A549 treated with ZK216348 at 1 μM for 4 hours (cell line): ENCODE data around the gene C21orf58. TPM values are rescaled to one million over a fixed set of nuclear protein-coding genes. Genes with fewer than 3 reads are reported as not detected.

Experiments
- total RNA-seq: library from RNA; stranded (reverse); fragments of 200-300 nt; extraction: Qiagen RNA extraction; gene quantifications from 5 replicates; pipeline ENCODE4 v1.2.3, GENCODE V29; 2022; ENCODE audit warnings: low read depth

The C21orf58 gene
- 3.0 to 5.3 TPM (median 4.6 TPM) in 5 replicates for total RNA-seq

GRCh38 chr21:46323710-46324389, at the start of gene C21orf58, which contains the start of gene PCNT:
Gene C21orf58, minus strand, starts transcription at chr21:46323870. Its CDS starts 1,132 bp downstream, at chr21:46322738.
Gene PCNT, plus strand, starts transcription at chr21:46324156. Its CDS starts 73 bp downstream, at chr21:46324229.

GRCh38 chr21:46285761-46286647, 37.7 kb downstream of the C21orf58 start, which contains the start of gene YBEY:
Gene YBEY, plus strand, starts transcription at chr21:46286342. Its CDS starts 572 bp downstream, at chr21:46286914.

GRCh38 chr21:46285206-46285661, 38.4 kb downstream of the C21orf58 start, which contains the start of gene MCM3AP:
Gene MCM3AP, minus strand, starts transcription at chr21:46285611. Its CDS starts 325 bp downstream, at chr21:46285286.

Other genes starting within 250 kb of the C21orf58 start
- 10.4 to 19.8 TPM (median 16.0 TPM) in 5 replicates for gene COL6A2, start 225.8 kb downstream of the C21orf58 start, total RNA-seq
- gene FTCD, start 168.3 kb downstream of the C21orf58 start, total RNA-seq, result not detected in 5 replicates
- 0.20 TPM in 1 of 5 replicates, not detected in the others for gene SPATC1L, start 139.4 kb downstream of the C21orf58 start, total RNA-seq
- 9.1 to 17.4 TPM (median 13.8 TPM) in 5 replicates for gene LSS, start 95.1 kb downstream of the C21orf58 start, total RNA-seq
- 29.8 to 46.3 TPM (median 44.3 TPM) in 5 replicates for gene MCM3AP, start 38.3 kb downstream of the C21orf58 start, total RNA-seq
- 25.6 to 36.8 TPM (median 27.9 TPM) in 5 replicates for gene YBEY, start 37.5 kb downstream of the C21orf58 start, total RNA-seq
- 11.1 to 16.0 TPM (median 14.8 TPM) in 5 replicates for gene PCNT, start 286 bp upstream of the C21orf58 start, total RNA-seq
- 9.0 to 14.5 TPM (median 14.0 TPM) in 5 replicates for gene DIP2A, start 135.0 kb upstream of the C21orf58 start, total RNA-seq